ENCODE data around the gene MTFR1L. TPM values are rescaled to one million over a fixed set of nuclear protein-coding genes. Genes with fewer than 3 reads are reported as not detected.

MTFR1L gene
- total and polyA plus RNA-seq, 9 of the 15 experiments (the other 6 are each of a cell fraction or from before 2014, with no cell fraction given) = 41.4 to 98.5 (median 53.7) TPM

- Histone ChIP-seq H4K20me1 (replicated peaks; ENCODE audit: control insufficient read depth, insufficient read depth, low read length) (0 out of 2 replicates have a peak, but pooled peaks cover 2% of the 10 kb centered on the region), H3K36me3 (ENCODE audit: control insufficient read depth, insufficient read depth, low read length) (no peaks in the 10 kb centered on the region), H3K9me3 (replicated peaks; ENCODE audit: control insufficient read depth, insufficient read depth, low read depth, low read length) (no peaks in the 10 kb centered on the region), H3K27me3 (ENCODE audit: control insufficient read depth in 2 of 2, insufficient read depth in 2 of 2, low read length in 2 of 2) (no peaks in the 10 kb centered on the region), H2AFZ (ENCODE audit: low read depth, low read length) (no peak overlapping the region), H3K4me2 (ENCODE audit: insufficient read depth, low read length) (no peak overlapping the region), H3K4me3 (no peak overlapping the region), H3K27ac (ENCODE audit: extremely low read depth, low read depth, low read length) (no peak overlapping the region), H3K9ac (ENCODE audit: insufficient read depth in 1 of 2, low read depth in 2 of 2, low read length in 2 of 2) (no peak overlapping the region), H3K79me2 (ENCODE audit: control insufficient read depth, insufficient read depth, low read length) (no peaks in the 10 kb centered on the region), H3K9me1 (ENCODE audit: control insufficient read depth, insufficient read depth, low read length) (no peaks in the 10 kb centered on the region), H3K4me1 (replicated peaks in 1 of 2; ENCODE audit: control insufficient read depth in 2 of 2, insufficient read depth in 2 of 2, low read length in 2 of 2) (peaks cover 15 to 36% of the 10 kb centered on the region in 2 experiments; a peak in 4 of 5 replicates)
- ATAC-seq (no peak), DNase-seq (ENCODE audit: extremely low read depth in 1 of 4, low spot score in 3 of 4) (no peak), FAIRE-seq (no peak)
- WGBS (ENCODE audit: insufficient coverage, low coverage, missing lambda C conversion rate) = 53% methylated on average over 15 of the region's 15 CpGs
- intact Hi-C loops (cut with micrococcal nuclease) = no loop called here
- POLR2A ChIA-PET = no interaction called here
- CTCF ChIA-PET (ENCODE audit: low intra/inter-chr PET ratio) = no interaction called here
- no TSS peak for BruUV-seq (replicated peaks)
- in situ Hi-C loops (cut with MboI) = no loop called here
- TF ChIP-seq ATF4 (CRISPR knock-in tag; IDR thresholded peaks at IDR 0.05) (no peak), ZBTB7A (IDR thresholded peaks at IDR 0.05; ENCODE audit: borderline replicate concordance, control insufficient read depth, low read depth, low read length) (no peak), ARHGAP35 (IDR thresholded peaks at IDR 0.05; ENCODE audit: partially characterized antibody) (no peak), IFI16 (CRISPR knock-in tag; IDR thresholded peaks at IDR 0.05) (no peak), ZNF696 (CRISPR knock-in tag; conservative IDR thresholded peaks at IDR 0.05) (no peak), ETV5 (CRISPR knock-in tag; IDR thresholded peaks at IDR 0.05; ENCODE audit: low read depth) (no peak), ZNF274 (IDR thresholded peaks at IDR 0.05; ENCODE audit: borderline replicate concordance, low read depth, low read length) (no peak), MED1 (CRISPR knock-in tag; IDR thresholded peaks at IDR 0.05; ENCODE audit: borderline replicate concordance) (no peak)
- TF ChIP-seq, protein P1, sequence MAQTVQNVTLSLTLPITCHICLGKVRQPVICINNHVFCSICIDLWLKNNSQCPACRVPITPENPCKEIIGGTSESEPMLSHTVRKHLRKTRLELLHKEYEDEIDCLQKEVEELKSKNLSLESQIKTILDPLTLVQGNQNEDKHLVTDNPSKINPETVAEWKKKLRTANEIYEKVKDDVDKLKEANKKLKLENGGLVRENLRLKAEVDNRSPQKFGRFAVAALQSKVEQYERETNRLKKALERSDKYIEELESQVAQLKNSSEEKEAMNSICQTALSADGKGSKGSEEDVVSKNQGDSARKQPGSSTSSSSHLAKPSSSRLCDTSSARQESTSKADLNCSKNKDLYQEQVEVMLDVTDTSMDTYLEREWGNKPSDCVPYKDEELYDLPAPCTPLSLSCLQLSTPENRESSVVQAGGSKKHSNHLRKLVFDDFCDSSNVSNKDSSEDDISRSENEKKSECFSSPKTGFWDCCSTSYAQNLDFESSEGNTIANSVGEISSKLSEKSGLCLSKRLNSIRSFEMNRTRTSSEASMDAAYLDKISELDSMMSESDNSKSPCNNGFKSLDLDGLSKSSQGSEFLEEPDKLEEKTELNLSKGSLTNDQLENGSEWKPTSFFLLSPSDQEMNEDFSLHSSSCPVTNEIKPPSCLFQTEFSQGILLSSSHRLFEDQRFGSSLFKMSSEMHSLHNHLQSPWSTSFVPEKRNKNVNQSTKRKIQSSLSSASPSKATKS (CRISPR knock-in tag; IDR thresholded peaks at IDR 0.05) = no peak
- TF ChIP-seq, protein P2, sequence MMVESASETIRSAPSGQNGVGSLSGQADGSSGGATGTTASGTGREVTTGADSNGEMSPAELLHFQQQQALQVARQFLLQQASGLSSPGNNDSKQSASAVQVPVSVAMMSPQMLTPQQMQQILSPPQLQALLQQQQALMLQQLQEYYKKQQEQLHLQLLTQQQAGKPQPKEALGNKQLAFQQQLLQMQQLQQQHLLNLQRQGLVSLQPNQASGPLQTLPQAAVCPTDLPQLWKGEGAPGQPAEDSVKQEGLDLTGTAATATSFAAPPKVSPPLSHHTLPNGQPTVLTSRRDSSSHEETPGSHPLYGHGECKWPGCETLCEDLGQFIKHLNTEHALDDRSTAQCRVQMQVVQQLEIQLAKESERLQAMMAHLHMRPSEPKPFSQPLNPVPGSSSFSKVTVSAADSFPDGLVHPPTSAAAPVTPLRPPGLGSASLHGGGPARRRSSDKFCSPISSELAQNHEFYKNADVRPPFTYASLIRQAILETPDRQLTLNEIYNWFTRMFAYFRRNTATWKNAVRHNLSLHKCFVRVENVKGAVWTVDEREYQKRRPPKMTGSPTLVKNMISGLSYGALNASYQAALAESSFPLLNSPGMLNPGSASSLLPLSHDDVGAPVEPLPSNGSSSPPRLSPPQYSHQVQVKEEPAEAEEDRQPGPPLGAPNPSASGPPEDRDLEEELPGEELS (CRISPR knock-in tag; IDR thresholded peaks at IDR 0.05; ENCODE audit: borderline replicate concordance) = no peak
- TF ChIP-seq, protein P3, sequence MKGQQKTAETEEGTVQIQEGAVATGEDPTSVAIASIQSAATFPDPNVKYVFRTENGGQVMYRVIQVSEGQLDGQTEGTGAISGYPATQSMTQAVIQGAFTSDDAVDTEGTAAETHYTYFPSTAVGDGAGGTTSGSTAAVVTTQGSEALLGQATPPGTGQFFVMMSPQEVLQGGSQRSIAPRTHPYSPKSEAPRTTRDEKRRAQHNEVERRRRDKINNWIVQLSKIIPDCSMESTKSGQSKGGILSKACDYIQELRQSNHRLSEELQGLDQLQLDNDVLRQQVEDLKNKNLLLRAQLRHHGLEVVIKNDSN (CRISPR knock-in tag; IDR thresholded peaks at IDR 0.05) = no peak
- TF ChIP-seq, protein P4, sequence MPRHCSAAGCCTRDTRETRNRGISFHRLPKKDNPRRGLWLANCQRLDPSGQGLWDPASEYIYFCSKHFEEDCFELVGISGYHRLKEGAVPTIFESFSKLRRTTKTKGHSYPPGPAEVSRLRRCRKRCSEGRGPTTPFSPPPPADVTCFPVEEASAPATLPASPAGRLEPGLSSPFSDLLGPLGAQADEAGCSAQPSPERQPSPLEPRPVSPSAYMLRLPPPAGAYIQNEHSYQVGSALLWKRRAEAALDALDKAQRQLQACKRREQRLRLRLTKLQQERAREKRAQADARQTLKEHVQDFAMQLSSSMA (CRISPR knock-in tag; IDR thresholded peaks at IDR 0.05) = no peak
- TF ChIP-seq, protein P5, sequence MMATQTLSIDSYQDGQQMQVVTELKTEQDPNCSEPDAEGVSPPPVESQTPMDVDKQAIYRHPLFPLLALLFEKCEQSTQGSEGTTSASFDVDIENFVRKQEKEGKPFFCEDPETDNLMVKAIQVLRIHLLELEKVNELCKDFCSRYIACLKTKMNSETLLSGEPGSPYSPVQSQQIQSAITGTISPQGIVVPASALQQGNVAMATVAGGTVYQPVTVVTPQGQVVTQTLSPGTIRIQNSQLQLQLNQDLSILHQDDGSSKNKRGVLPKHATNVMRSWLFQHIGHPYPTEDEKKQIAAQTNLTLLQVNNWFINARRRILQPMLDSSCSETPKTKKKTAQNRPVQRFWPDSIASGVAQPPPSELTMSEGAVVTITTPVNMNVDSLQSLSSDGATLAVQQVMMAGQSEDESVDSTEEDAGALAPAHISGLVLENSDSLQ (IDR thresholded peaks at IDR 0.05) = no peak
Measured at GRCh38 chr1:25804964-25805862, 14.5 kb upstream of the MTFR1L start.
